Measurements from ENCODE around the gene CHRDL1.
"Not testable (repeated sequence)": the region's sequence is repeated elsewhere in the genome, so short reads cannot be mapped to it uniquely, and the experiment has no call there.

The CHRDL1 gene

GRCh38 chrX:110657073-110657472 is 138.5 kb downstream of the CHRDL1 start:
- no peak for DNase-seq

GRCh38 chrX:110654280-110654679 is 141.3 kb downstream of the CHRDL1 start:
- DNase-seq, result not testable (repeated sequence)

- no peak for DNase-seq
Measured at GRCh38 chrX:110646386-110646785, 149.2 kb downstream of the CHRDL1 start.
